ENCODE results near the gene CNBD2.

DNA sequence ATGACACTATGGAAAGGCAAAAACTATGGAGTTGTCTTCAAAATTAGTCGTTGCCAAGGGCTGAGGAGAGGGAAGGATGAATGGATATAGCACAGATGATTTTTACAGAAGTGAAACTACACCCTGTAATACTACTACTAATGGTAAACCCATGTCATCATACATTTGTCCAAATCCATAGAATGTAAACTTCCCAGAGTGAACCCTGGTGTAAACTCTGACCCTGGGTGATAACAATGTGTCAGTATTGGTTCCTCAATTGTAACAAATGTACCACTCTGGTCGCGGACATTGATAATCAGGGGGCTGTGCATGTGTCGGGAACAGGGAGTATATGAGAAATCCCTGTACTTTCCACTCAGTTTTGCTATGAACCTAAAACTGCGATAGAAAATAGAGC, 72.2 kb downstream of the CNBD2 start:
- TF ChIP-seq, protein P1, sequence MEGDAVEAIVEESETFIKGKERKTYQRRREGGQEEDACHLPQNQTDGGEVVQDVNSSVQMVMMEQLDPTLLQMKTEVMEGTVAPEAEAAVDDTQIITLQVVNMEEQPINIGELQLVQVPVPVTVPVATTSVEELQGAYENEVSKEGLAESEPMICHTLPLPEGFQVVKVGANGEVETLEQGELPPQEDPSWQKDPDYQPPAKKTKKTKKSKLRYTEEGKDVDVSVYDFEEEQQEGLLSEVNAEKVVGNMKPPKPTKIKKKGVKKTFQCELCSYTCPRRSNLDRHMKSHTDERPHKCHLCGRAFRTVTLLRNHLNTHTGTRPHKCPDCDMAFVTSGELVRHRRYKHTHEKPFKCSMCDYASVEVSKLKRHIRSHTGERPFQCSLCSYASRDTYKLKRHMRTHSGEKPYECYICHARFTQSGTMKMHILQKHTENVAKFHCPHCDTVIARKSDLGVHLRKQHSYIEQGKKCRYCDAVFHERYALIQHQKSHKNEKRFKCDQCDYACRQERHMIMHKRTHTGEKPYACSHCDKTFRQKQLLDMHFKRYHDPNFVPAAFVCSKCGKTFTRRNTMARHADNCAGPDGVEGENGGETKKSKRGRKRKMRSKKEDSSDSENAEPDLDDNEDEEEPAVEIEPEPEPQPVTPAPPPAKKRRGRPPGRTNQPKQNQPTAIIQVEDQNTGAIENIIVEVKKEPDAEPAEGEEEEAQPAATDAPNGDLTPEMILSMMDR (IDR thresholded peaks at IDR 0.05): no peak
- TF ChIP-seq POLR2A (IDR thresholded peaks at IDR 0.05): no peak
- TF ChIP-seq POLR2AphosphoS5 (IDR thresholded peaks at IDR 0.05): no peak
- no peak for TF ChIP-seq EP300 (IDR thresholded peaks at IDR 0.05)
